ENCODE results near the gene IFT122.

Gene IFT122

GRCh38 chr3:129415378-129415777 is 24.6 kb upstream of the IFT122 start:
- no peak for DNase-seq

- DNase-seq = no peak
Observed at GRCh38 chr3:129415830-129416229, 24.2 kb upstream of the IFT122 start.

- no peak for DNase-seq
Observed at GRCh38 chr3:129416415-129416814, 23.6 kb upstream of the IFT122 start.

GRCh38 chr3:129417326-129417725 is 22.7 kb upstream of the IFT122 start:
- no peak for DNase-seq

GRCh38 chr3:129418041-129418973 is 21.7 kb upstream of the IFT122 start:
- no peak for DNase-seq

- DNase-seq = no peak
Observed at GRCh38 chr3:129419476-129419875, 20.5 kb upstream of the IFT122 start.

- no peak for DNase-seq
Observed at GRCh38 chr3:129421236-129421883, 18.7 kb upstream of the IFT122 start.

- DNase-seq = no peak
Observed at GRCh38 chr3:129421988-129422745, 17.9 kb upstream of the IFT122 start.

GRCh38 chr3:129422897-129423296 is 17.1 kb upstream of the IFT122 start:
- DNase-seq = no peak

GRCh38 chr3:129424185-129424841 is 15.7 kb upstream of the IFT122 start:
- DNase-seq = no peak

GRCh38 chr3:129425213-129425612 is 14.8 kb upstream of the IFT122 start:
- no peak for DNase-seq

GRCh38 chr3:129425619-129426018 is 14.4 kb upstream of the IFT122 start:
- DNase-seq = no peak

- no peak for DNase-seq
Observed at GRCh38 chr3:129428007-129428375, 12.0 kb upstream of the IFT122 start.

GRCh38 chr3:129428376-129429079 is 11.5 kb upstream of the IFT122 start, which contains the start of gene EFCAB12:
Gene EFCAB12 (minus strand): TSS chr3:129428636. CDS start chr3:129428488, 148 bp downstream.
- DNase-seq = peak; percentile 91

- DNase-seq = no peak
Observed at GRCh38 chr3:129429080-129429451, 11.0 kb upstream of the IFT122 start.

- no peak for DNase-seq
Observed at GRCh38 chr3:129429602-129430001, 10.4 kb upstream of the IFT122 start.

- DNase-seq = peak; percentile 49
Observed at GRCh38 chr3:129432036-129432435, 8.0 kb upstream of the IFT122 start.

GRCh38 chr3:129432671-129433070 is 7.4 kb upstream of the IFT122 start:
- no peak for DNase-seq

- DNase-seq = no peak
Observed at GRCh38 chr3:129433565-129433964, 6.5 kb upstream of the IFT122 start.

- DNase-seq = no peak
Observed at GRCh38 chr3:129434140-129434539, 5.9 kb upstream of the IFT122 start.

GRCh38 chr3:129435367-129435766 is 4.7 kb upstream of the IFT122 start:
- DNase-seq = no peak

- DNase-seq = peak; percentile 57
Observed at GRCh38 chr3:129439226-129439816, 703 bp upstream of the IFT122 start.

Measured in activated CD4-positive, alpha-beta T cell treated with anti-CD3 and anti-CD28 coated beads, Interleukin-10, Interleukin-2, amounts not matched to agents 100 ng/mL and 50 ng/mL, durations not matched to agents 16 hours and 8 hours (primary cell).